H1 (cell line): ENCODE data around the gene STRC. TPM values are rescaled to one million over a fixed set of nuclear protein-coding genes. Genes with fewer than 3 reads are reported as not detected.
"Not testable (repeated sequence)": the region's sequence is repeated elsewhere in the genome, so short reads cannot be mapped to it uniquely, and the experiment has no call there.

Experiments
- CTCF ChIA-PET: fragments of 300-600 bp; sonication (Branson Sonifier 250); formaldehyde crosslinking; loops from one replicate; lab custom pipeline; 2021; ENCODE audit not compliant: partially characterized antibody; lab: Charles Lee
- POLR2A ChIA-PET: fragments of 300-600 bp; sonication (Branson Sonifier 250); formaldehyde crosslinking; loops from one replicate; lab custom pipeline; 2021; ENCODE audit warnings: inconsistent platforms; ENCODE audit not compliant: partially characterized antibody; lab: Charles Lee
- DNase-seq, 2 experiments: peaks; one replicate each; pipeline versions ENCODE4 v3.0.0 to v3.0.0-alpha.2; 2010 to 2022; ENCODE audit warnings: low spot score in 2 of 2, low read depth in 1 of 2, mixed read lengths in 1 of 2
- FAIRE-seq: peaks from 2 replicates; lab custom pipeline; 2011; peaks lifted over from hg19 to GRCh38; lab: Jason Lieb, UNC
- H2AFZ ChIP-seq: 2 replicates; pipeline ENCODE4 v1.8.1; 2012; ENCODE audit warnings: low read length, inconsistent platforms
- H2AK5ac ChIP-seq: 2 replicates; pipeline ENCODE4 v1.6.1; 2013; ENCODE audit warnings: low read depth, low read length
- H2BK120ac ChIP-seq: replicated peaks from 2 replicates; pipeline ENCODE3; 2013; ENCODE audit warnings: low read depth, low read length, inconsistent platforms
- H2BK12ac ChIP-seq: 2 replicates; pipeline ENCODE4 v1.6.1; 2013; ENCODE audit warnings: low read depth, low read length
- H2BK15ac ChIP-seq: 2 replicates; pipeline ENCODE4 v1.6.1; 2013; ENCODE audit warnings: low read length
- H2BK20ac ChIP-seq: 2 replicates; pipeline ENCODE4 v1.6.1; 2013; ENCODE audit warnings: low read length
- H2BK5ac ChIP-seq: 2 replicates; pipeline ENCODE4 v1.6.1; 2013; ENCODE audit warnings: low read depth, low read length
- H3K14ac ChIP-seq: 2 replicates; pipeline ENCODE4 v1.6.1; 2013; ENCODE audit warnings: inconsistent platforms; ENCODE audit not compliant: insufficient read length
- H3K18ac ChIP-seq: 2 replicates; pipeline ENCODE4 v1.6.1; 2013; ENCODE audit warnings: low read length; ENCODE audit errors: extremely low read depth
- H3K23ac ChIP-seq: 2 replicates; pipeline ENCODE4 v1.6.1; 2013; ENCODE audit warnings: inconsistent platforms; ENCODE audit not compliant: insufficient read length
- H3K23me2 ChIP-seq: 2 replicates; pipeline ENCODE4 v1.6.1; 2013; ENCODE audit warnings: low read depth, low read length
- H3K27ac ChIP-seq: 2 replicates; pipeline ENCODE4 v1.6.1; 2011; ENCODE audit warnings: low read depth, low read length, inconsistent platforms
- H3K27me3 ChIP-seq, 4 experiments: replicated peaks in 1 of 4; 1 replicate in 1 of 4; 2 replicates in 3 of 4; pipeline versions ENCODE4 v1.6.1 to v1.8.1; 2011 to 2013; ENCODE audit warnings: low read length in 3 of 4, mild to moderate bottlenecking in 3 of 4, inconsistent platforms in 2 of 4, mixed read lengths in 2 of 4, moderate library complexity in 1 of 4; ENCODE audit not compliant: control insufficient read depth in 3 of 4, insufficient read depth in 3 of 4; ENCODE audit errors: extremely low read depth in 1 of 4
- H3K36me3 ChIP-seq, 4 experiments: 2 replicates each; pipeline versions ENCODE4 v1.6.1 to v1.8.1; 2011 to 2013; ENCODE audit warnings: mild to moderate bottlenecking in 4 of 4, low read length in 3 of 4, moderate library complexity in 2 of 4, control low read depth in 1 of 4, inconsistent platforms in 1 of 4; ENCODE audit not compliant: insufficient read depth in 4 of 4, control insufficient read depth in 2 of 4
- H3K4ac ChIP-seq: replicated peaks from 2 replicates; pipeline ENCODE3; 2013; ENCODE audit warnings: low read length, low read depth, mixed read lengths, inconsistent platforms; ENCODE audit not compliant: insufficient read length
- H3K4me1 ChIP-seq, 4 experiments: replicated peaks in 1 of 4; 1 replicate in 1 of 4; 2 replicates in 3 of 4; pipeline versions ENCODE4 v1.6.1 to v1.8.1; 2011 to 2013; ENCODE audit warnings: low read length in 3 of 4, inconsistent platforms in 2 of 4, mixed read lengths in 1 of 4; ENCODE audit not compliant: insufficient read depth in 4 of 4, control insufficient read depth in 3 of 4
- H3K4me2 ChIP-seq, 2 experiments: 2 replicates each; pipeline versions ENCODE4 v1.6.1 to v1.8.1; 2011 to 2013; ENCODE audit warnings: low read depth in 2 of 2, low read length in 2 of 2, control low read depth in 1 of 2, inconsistent platforms in 1 of 2, mild to moderate bottlenecking in 1 of 2; ENCODE audit not compliant: insufficient read depth in 1 of 2
- H3K4me3 ChIP-seq, 4 experiments: fragments of 200-600, 300-600 bp in 1 of 4; sonication (generic), shearing (Covaris generic), sonication (Bioruptor Twin) in 1 of 4; 2 replicates each; pipeline versions ENCODE4 v1.5.1 to v1.8.1; 2011 to 2016; ENCODE audit warnings: low read length in 4 of 4, low read depth in 3 of 4, control low read depth in 2 of 4, inconsistent platforms in 2 of 4, mild to moderate bottlenecking in 2 of 4, mixed read lengths in 1 of 4, moderate library complexity in 1 of 4; ENCODE audit not compliant: insufficient read depth in 2 of 4; ENCODE audit errors: extremely low read depth in 1 of 4
- H3K56ac ChIP-seq: replicated peaks from 2 replicates; pipeline ENCODE3; 2013; ENCODE audit warnings: low read depth, mild to moderate bottlenecking, mixed read lengths, low read length, inconsistent platforms; ENCODE audit not compliant: insufficient read length
- H3K79me1 ChIP-seq: 2 replicates; pipeline ENCODE4 v1.6.1; 2013; ENCODE audit warnings: low read depth, low read length, control low read depth
- H3K79me2 ChIP-seq, 2 experiments: 2 replicates each; pipeline versions ENCODE4 v1.6.1 to v1.8.1; 2012 to 2013; ENCODE audit warnings: low read length in 2 of 2, mild to moderate bottlenecking in 2 of 2, inconsistent platforms in 1 of 2; ENCODE audit not compliant: insufficient read depth in 2 of 2, control insufficient read depth in 1 of 2
- H3K9ac ChIP-seq, 4 experiments: replicated peaks in 1 of 4; 1 replicate in 1 of 4; 2 replicates in 3 of 4; pipeline versions ENCODE4 v1.6.1 to v1.8.1; 2011 to 2013; ENCODE audit warnings: low read depth in 3 of 4, low read length in 3 of 4, control low read depth in 2 of 4, mild to moderate bottlenecking in 2 of 4, moderate library complexity in 2 of 4, inconsistent platforms in 1 of 4; ENCODE audit errors: extremely low read depth in 1 of 4
- H3K9me3 ChIP-seq, 2 experiments: 2 replicates each; pipeline versions ENCODE4 v1.6.1 to v1.8.1; 2012 to 2013; ENCODE audit warnings: mild to moderate bottlenecking in 2 of 2, moderate library complexity in 2 of 2, control low read depth in 1 of 2, inconsistent platforms in 1 of 2, low read depth in 1 of 2, low read length in 1 of 2, mixed read lengths in 1 of 2; ENCODE audit not compliant: insufficient read depth in 2 of 2
- H4K20me1 ChIP-seq, 2 experiments: replicated peaks in 1 of 2; 2 replicates each; pipeline versions ENCODE3 to v1.8.1; 2011 to 2013; ENCODE audit warnings: inconsistent platforms in 2 of 2, low read length in 2 of 2, mild to moderate bottlenecking in 1 of 2; ENCODE audit not compliant: insufficient read depth in 2 of 2, control insufficient read depth in 1 of 2
- H4K5ac ChIP-seq: 2 replicates; pipeline ENCODE4 v1.6.1; 2013; ENCODE audit warnings: low read length, low read depth, mixed read lengths, inconsistent platforms; ENCODE audit not compliant: insufficient read length
- H4K8ac ChIP-seq: 2 replicates; pipeline ENCODE4 v1.8.0; 2013; ENCODE audit warnings: mild to moderate bottlenecking, moderate library complexity, low read length, inconsistent platforms; ENCODE audit not compliant: insufficient read depth; ENCODE audit errors: extremely low read depth
- H4K91ac ChIP-seq: replicated peaks from 2 replicates; pipeline ENCODE3; 2013; ENCODE audit warnings: low read length, mixed read lengths, inconsistent platforms; ENCODE audit not compliant: insufficient read length
- WGBS, 2 experiments: shearing (Covaris generic) in 1 of 2; methylation state at CpG; one replicate each; pipeline versions ENCODE4 v1.1.6 to v1.1.7; 2013 to 2015; ENCODE audit warnings: low lambda C conversion rate in 2 of 2, mixed read lengths in 2 of 2, inconsistent platforms in 1 of 2, low coverage in 1 of 2, missing lambda C conversion rate in 1 of 2; ENCODE audit not compliant: insufficient replicate concordance in 2 of 2, insufficient coverage in 1 of 2, insufficient read length in 1 of 2; ENCODE audit errors: extremely low coverage in 1 of 2, missing lambda C conversion rate in 1 of 2; 5-methylcytosine and 5-hydroxymethylcytosine counted together
- polyA plus RNA-seq, 7 experiments: library from polyadenylated mRNA; depleted of rRNA in 3 of 7; stranded (reverse) in 5 of 7; unstranded in 2 of 7; fragments of >200 nt in 5 of 7; fragments of 200-250 nt in 2 of 7; gene quantifications; 1 replicate in 5 of 7; 2 replicates in 1 of 7; 4 replicates in 1 of 7; pipeline versions ENCODE4 v1.2.1 to v1.2.3, GENCODE V29; 2011 to 2013; ENCODE audit warnings: missing spikeins in 2 of 7, mixed read lengths in 2 of 7
- total RNA-seq: library from RNA; stranded (reverse); fragmentation: NEBNext Ultra II Directional; extraction: Animal tissue kit (Norgen Biotek cat#: 25700); gene quantifications from 2 replicates; pipeline ENCODE4 v1.2.1, GENCODE V29; 2021

The STRC gene
- total and polyA plus RNA-seq, 2 of the 8 experiments (the other 6 are each of a cell fraction or from before 2014, with no cell fraction given), result 0.34 to 0.41 TPM

DNA sequence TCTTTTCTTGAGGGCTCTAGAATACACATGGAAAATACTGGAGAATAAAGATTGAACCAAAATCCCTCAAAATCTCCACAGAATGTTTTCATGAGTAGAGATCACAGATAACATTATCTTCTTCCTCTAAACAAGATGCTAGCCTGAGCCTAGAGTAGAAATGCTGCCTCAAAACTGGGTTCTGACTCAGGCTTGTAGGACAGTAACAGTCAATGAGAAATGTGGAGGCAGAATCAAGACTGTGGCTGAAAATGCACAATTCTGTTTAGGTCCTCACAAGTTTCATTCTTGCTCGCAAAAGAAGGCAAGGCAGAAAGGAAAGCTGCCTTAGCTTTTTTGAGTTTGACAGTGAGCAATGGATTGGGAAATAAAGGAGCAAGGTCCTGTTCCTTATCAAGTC lies 44.0 kb downstream of the STRC start:
- POLR2A ChIA-PET, H3K79me1 ChIP-seq, H2BK5ac ChIP-seq, H2BK12ac ChIP-seq, H3K56ac ChIP-seq, H3K36me3 ChIP-seq, H3K27me3 ChIP-seq, H4K20me1 ChIP-seq, H3K14ac ChIP-seq, H3K4me3 ChIP-seq, H3K4me1 ChIP-seq, H2AK5ac ChIP-seq, DNase-seq, H4K91ac ChIP-seq, H3K4ac ChIP-seq, H3K27ac ChIP-seq, H3K23me2 ChIP-seq, H2BK20ac ChIP-seq, H3K4me2 ChIP-seq, CTCF ChIA-PET, H4K8ac ChIP-seq, H3K79me2 ChIP-seq, H3K18ac ChIP-seq, H2BK15ac ChIP-seq, H4K5ac ChIP-seq, H3K23ac ChIP-seq, H2AFZ ChIP-seq, H3K9me3 ChIP-seq, H2BK120ac ChIP-seq, H3K9ac ChIP-seq, FAIRE-seq: not testable (repeated sequence)
- no CpG with 5 or more reads among the region's 1 CpG for WGBS, 2 experiments

DNA sequence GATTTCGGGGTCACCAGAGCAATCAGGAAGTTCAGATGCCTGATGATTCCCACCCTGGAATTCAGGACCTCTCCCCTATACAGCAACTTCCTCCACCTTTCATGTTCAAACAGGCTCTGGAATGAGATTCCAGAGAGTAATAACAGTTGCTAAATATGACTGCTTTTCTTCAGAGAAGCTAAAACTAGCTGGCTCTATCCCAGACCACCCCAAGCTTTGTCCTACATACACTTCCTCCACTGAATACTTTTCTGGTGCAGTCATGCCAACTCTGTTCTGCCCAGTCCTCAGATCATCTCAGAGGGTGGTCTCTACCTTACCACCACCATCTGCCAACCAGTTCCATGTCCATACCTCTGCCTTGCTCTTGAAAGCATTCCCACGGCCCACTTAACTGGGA lies 52.0 kb downstream of the STRC start:
- H3K23me2 ChIP-seq, H4K91ac ChIP-seq, H3K14ac ChIP-seq, H3K23ac ChIP-seq, H3K27ac ChIP-seq, H2BK5ac ChIP-seq, H2BK15ac ChIP-seq, H3K18ac ChIP-seq, H3K4ac ChIP-seq, H4K5ac ChIP-seq, H3K4me1 ChIP-seq, H4K8ac ChIP-seq, H2AK5ac ChIP-seq, H3K27me3 ChIP-seq, H3K79me1 ChIP-seq, H2AFZ ChIP-seq, H2BK12ac ChIP-seq, H3K79me2 ChIP-seq, H3K56ac ChIP-seq, H4K20me1 ChIP-seq, H3K9me3 ChIP-seq, H2BK20ac ChIP-seq, H3K4me3 ChIP-seq, FAIRE-seq, POLR2A ChIA-PET, H2BK120ac ChIP-seq, H3K4me2 ChIP-seq, H3K36me3 ChIP-seq, CTCF ChIA-PET, H3K9ac ChIP-seq, DNase-seq: not testable (repeated sequence)
- WGBS, 2 experiments, result no CpG with 5 or more reads among the region's 2 CpGs
